IPS-11a (cell line): ENCODE measurements around the gene PTER.

Source experiments
- H3K4me3 ChIP-seq: one replicate; pipeline ENCODE4 v1.5.1; 2013; ENCODE audit warnings: low read depth, low read length, control low read depth

Gene PTER

DNA sequence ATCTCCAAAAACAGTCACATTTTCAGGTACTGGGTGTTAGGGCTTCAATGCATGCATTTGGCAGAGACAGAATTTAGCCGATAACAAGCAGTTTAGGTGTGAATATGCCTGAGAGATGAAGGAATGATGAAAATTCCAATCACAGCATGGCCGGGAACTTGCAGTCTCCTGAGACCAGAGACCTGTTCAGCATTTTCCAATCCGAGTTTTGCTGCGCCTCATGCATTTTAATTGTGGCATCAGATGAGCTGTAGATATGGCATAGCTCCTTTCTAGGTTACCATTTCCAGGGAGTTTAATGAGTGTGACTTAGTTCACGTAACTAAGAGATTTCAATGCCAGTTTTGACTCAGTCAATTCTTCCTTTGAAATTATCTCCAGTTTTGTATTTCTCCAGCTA, 99.3 kb downstream of the PTER start:
- H3K4me3 ChIP-seq, result no peak overlapping the region

DNA sequence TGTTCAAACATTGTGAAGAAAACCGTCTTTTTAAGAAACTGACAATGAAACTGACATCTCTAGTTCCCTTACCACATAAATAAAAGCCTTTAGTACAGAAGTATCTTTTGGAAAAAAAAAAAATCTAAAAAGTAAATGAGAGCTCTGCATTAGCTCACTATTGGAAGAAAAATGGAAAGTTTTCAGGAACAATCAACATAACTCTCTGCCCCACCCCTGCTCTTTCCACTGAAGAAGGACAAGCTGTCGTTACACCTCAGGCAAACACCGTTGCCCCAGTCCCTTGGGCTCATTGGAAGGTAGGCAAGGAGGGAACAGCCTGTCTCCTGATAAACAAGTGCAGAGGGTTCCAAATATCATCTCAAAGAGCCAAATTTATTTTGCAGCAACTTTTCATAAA, 107.3 kb downstream of the PTER start:
- H3K4me3 ChIP-seq, result no peak overlapping the region

DNA sequence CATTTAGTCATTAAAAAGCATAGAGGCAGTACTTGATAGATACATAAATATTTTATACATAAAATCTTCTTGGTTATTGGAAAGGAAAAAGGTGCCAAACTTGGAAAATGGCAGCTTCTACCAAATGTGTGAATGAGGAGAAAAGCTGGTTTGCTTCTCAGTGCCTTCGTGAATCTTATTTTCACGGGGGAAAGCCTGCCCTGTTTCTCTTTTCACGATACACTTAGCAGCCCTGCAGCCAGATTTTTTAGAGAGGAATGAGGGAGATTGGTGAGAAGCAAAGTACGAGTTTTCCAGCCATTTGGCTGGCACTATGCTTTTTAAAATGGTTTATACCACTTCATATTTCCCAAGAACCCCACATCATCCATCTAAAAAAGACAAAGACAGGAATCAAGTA, 107.8 kb downstream of the PTER start:
- no peak overlapping the region for H3K4me3 ChIP-seq

DNA sequence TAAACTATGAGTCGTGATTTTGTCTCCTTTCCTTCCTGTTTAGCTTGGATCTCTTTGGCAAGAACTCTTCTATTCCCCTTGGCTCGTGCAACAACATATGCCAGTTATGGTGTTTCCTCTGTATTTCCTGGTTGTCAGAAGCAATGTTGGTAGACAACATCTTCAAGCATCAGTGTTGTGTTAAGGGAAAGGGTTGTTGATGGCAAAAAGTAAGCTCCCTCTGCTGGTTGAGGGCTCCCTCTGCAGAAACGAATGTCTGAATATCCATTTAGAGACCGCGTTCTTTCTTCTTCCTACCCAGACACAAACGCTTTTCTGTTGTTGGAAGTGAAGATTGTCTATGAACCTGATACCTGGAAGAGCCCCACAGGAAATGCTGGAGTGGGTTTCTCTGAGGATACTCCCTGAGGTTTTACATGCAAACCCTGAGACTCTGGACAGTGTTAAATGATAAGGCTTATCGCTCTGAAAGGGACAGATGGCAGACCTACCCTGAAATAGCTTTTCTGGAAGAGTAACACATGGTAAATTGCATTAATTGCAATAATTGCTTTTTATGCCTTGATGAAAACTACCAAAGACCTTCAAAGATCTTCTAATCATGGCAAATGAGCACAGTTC, 108.4 kb downstream of the PTER start:
- no peak overlapping the region for H3K4me3 ChIP-seq

DNA sequence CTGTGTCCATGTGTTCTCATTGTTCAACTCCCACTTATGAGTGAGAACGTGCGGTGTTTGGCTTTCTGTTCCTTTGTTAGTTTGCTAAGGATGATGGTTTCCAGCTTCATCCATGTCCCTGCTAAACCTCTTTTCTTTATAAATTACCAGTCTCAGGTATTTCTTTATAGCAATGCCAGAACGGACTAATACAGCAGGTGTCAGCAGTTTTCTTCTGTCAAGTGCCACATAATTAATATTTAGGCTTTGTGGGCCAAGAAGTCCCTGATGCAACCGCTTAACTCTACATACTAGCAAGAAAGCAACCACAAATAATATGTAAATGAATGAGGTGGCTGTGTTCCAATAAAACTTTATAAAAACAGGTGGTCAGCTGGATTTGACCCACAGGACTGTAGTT, 111.2 kb downstream of the PTER start:
- H3K4me3 ChIP-seq, result no peak overlapping the region

DNA sequence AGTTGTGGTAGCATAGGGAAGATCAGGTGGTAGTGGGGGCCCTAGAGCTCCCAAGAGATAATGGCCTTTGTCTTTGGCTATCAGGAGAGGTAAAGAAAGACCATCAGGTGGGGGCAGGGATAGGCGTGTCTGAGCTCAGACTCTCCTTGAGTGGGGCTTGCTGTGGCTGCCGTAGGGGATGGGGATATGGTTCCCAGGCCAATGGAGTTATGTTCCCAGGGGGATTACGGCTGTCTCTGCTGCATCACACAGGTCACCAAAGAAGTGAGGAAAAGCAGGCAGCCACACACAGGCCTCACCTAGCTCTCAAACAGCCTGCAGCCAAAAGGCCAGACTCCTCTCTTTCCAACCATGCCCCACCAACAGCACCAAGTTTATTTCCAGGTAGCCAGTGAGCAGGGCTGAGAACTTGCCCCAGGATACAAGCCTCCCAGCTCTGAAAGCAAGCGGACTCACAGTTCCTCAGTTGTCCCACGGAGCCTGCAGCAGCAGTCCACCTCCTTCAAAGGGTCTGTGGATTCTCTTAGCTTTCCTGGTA, 122.5 kb downstream of the PTER start:
- no peak overlapping the region for H3K4me3 ChIP-seq

DNA sequence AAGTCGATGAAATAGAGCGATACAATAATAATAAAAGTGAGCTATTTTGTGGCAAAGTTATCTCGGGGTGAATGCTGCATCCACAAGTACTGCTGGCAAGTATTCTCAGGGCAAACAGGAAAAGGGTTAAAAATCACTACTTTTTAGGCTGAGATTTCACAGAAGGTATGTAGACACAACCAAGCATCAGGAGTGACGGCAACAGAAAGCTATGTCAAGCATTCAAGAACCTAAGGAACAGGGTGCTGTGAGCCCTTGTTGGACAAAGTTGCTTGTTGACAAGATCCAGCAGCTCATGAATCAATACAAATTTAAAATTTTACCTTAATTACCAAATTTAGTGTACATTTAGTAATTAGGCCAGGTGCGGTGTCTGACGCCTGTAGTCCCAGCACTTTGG, 126.1 kb downstream of the PTER start:
- no peak overlapping the region for H3K4me3 ChIP-seq
